GM21447 (cell line): Measurements from ENCODE around the gene RGL3.
"Not testable (repeated sequence)": the region's sequence is repeated elsewhere in the genome, so short reads cannot be mapped to it uniquely, and the experiment has no call there.

ENCODE experiments used
- ATAC-seq: cut with Tn5 transposase; IDR thresholded peaks from one replicate; pipeline ENCODE4 v1.9.1; 2021; ENCODE audit not compliant: unreplicated experiment

The RGL3 gene

DNA sequence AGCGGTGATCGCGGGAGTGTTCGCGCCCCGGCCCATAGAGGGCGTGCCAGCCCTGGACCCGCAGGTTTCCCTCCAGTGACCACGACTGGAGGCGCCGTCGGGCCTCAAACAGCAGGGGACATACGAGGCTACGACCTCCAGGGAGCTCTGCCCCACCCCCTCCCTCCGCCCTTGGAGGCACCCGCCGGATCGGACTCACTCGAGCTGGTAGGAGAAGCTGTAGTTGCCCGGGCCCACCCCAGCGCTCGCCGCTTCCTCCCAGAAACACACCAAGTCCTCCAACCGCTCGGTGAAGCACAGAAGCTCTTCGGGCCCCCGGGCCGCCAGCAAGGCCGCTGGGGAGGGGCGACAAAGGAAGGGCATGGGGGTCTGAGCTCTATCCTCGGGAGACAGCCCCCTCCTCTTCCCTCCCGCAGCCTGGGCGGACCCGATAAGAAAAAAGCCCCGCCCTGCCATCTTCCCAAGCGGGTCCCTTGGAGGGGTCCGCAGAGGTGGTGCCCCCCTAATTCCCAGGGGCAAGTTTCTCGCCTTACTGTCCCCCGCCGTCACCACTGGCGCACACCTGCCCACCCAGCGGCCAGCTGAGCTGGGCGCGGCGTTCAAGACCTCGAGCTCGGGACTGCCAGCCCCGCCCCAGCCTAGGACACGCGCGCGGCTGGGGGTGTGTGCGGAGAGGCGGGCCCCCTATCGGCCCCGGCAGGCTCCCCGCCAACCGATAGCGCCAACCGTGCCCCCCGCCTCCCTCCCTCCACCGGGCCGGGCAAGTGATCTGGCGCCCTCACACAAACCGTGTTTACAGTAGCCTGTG, 36.0 kb downstream of the RGL3 start:
- no peak for ATAC-seq

DNA sequence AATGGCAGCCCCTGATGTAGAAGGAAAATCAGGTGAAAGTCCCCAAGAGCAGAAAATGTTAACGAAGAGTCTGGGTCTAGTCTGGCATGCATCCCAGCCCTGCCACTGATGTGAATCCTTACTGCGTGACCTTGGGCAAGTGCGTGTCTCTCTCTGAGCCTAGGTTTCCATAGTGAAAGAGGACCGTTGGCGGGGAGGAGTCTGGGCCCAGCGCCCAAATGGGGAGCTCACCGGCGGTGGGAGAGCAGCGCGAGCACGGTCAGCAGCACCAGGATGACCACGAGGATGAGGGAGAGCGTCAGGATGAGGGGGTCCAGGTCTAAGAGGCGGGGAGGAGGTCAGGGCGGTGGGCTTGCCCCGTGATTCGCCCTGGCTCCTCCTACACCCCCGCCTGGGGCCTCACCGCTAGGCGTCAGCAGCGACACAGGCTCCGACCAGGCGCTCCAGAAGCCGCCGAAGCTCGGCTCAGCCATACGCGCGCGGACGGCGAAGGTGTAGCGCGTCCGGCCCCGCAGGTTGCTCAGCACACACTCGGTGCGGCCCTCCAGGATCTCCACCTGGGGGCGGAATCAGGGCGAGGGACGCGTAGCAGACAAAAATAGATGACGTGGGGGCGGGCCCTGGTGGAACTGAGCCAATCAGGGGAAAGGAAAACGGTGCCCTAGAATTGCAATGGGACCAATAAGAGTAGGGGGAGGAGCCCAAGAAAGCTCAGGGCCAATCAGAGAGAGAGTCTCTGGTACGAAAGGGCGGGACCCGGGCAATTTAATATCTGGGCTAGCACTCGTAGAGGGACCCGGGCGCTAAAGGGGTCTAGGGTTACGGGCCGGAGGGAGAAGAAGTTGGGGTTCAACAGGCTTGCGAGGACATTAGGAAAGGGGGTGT, 38.2 kb downstream of the RGL3 start:
- peak; percentile 74 for ATAC-seq

DNA sequence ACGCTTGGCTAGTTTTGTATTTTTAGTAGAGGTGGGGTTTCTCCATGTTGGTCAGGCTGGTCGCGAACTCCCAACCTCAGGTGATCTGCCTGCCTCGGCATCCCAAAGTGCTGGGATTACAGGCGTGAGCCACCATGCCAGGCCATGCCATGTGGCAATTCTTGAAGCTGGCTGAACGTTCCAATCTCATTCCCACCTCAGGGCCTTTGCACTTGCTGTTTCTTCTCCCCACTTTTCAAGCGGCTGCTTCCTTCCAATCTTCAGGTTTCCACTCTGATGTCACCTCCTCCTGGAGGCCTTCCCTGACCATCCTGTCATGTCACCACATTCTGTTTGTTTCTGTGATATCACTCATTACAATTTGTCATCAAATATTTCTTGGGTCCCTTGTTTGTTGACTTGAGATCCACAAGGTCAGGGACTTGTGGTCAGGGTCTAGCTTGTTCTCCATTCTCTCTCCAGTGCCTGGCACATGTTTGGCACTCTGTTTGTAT, 39.2 kb downstream of the RGL3 start:
- ATAC-seq, result no peak

DNA sequence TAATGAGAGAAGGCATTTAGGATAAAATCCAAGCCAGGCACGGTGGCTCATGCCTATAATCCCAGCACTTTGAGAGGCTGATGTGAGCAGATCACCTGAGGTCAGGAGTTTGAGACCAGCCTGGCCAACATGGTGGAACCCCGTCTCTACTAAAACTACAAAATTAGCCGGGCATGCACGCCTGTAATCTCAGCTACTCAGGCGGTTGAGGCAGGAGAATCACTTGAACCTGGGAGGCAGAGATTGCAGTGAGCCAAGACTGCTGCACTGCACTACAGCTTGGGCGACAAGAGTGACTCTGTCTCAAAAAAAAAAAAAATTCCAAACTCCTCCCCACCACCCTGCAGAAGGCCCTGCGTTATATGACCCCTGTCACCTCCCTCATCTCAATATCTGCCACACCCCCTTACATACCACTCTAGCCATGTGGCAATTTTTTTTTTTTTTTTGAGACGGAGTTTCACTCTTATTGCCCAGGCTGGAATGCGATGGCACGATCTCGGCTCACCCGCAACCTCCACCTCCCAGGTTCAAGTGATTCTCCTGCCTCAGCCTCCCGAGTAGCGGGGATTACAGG, 39.8 kb downstream of the RGL3 start:
- ATAC-seq, result not testable (repeated sequence)

DNA sequence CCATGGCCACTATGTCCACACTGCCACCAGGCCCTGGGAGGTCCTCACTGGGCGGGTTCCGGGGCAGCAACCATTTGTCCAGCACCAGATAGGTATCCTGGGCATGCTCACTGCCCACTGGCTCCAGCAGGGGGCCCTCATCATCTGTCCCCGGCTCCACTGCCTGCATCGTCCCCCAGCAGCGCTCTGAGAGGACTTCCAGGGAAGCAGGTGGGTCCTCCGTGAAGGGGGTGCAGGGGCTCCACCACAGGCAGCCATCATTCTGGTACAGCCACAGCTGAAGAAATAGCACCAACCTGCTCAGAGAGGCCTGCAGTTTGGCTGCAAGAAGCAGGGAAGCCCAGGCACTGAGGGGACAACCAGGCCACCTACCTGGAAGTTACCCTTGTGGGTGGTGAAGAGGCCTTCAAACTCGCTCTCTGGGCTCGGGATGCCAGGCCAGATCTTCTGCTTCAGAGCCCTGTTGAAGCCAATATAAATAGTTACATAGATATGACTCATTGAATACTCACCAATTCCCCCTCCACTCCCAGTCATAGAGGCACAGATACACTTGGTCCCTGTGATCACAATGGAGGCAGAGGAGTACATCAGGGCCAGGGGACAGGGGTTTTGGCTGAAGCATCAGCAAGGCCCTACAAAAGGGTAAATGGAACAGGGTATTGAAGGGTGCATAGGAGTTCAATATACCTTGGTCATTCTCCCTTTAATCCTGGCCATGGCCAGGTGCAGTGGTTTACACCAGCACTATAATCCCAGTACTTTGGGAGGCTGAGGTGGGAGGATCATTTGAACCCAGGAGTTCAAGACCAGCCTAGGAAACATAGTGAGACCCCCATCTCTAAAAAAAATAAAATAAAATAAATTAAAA, 40.6 kb downstream of the RGL3 start:
- no peak for ATAC-seq

DNA sequence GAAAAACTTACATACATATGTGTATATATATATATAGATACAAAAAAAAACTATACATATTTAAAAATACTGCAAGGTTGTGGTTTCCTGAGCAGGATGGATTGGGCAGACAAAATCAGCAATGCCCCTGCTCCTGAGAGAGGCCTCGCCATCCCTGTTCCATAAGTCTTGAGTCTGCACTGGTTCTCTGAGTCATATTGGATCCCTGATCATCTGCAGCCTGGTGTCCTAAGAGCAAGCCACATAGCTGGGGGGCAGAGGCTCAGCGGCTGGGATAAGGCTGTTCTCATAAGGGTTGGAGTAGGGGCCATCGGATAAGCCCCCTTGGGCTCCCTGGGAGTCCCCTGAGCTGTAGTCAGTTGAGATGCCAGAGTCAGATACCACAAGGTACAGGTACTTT, 41.4 kb downstream of the RGL3 start:
- no peak for ATAC-seq

DNA sequence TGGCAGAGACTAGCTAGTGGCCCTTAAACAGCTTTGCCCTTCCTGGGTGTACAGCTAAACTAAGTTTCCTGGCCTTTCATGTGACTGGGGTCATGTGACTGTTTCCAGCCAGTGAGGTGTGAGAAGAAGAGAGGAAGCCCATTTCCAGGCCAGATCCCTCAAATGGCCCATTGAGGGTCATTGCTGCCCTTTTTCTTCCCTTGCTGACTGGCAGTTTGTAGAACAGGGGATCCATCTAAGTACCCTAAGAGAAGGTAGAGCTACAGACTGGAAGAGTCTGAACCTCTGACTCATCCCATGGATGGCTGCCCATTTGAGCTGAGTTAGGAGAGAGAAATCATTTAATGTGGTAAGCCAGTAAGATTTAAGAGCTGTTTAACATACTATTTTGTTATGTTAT, 41.9 kb downstream of the RGL3 start:
- ATAC-seq, result no peak

DNA sequence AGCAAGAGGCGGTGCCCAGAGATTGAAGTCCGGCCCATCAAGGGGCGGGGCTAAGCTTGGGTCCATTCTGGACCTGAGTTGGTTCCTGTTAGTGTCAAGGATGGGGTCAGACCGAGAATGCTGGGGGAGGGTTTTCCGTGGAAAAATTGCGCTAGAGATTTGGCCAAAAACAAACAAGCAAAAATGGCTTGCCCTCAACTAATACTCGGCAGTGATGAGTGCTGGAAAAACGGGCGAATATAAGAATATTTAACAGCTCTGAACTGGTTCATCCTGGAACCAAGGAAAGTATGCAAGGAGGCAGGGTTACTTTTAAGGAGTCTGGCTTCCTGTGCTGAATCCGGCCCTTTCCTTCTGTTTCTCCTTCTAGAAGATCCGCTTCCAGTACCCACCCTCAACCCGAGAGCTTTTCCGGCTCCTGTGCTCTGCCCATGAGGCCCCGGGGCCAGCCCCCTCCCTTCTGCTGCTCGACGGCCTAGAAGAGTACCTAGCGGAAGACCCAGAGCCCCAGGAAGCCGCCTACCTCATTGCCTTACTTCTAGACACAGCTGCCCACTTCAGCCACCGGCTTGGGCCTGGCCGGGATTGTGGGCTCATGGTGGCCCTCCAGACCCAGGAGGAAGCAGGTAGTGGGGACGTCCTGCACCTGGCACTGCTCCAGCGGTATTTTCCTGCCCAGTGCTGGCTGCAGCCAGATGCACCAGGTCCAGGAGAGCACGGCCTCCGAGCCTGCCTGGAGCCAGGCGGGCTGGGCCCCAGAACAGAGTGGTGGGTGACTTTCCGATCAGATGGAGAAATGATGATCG, 43.8 kb downstream of the RGL3 start:
- ATAC-seq, result no peak

DNA sequence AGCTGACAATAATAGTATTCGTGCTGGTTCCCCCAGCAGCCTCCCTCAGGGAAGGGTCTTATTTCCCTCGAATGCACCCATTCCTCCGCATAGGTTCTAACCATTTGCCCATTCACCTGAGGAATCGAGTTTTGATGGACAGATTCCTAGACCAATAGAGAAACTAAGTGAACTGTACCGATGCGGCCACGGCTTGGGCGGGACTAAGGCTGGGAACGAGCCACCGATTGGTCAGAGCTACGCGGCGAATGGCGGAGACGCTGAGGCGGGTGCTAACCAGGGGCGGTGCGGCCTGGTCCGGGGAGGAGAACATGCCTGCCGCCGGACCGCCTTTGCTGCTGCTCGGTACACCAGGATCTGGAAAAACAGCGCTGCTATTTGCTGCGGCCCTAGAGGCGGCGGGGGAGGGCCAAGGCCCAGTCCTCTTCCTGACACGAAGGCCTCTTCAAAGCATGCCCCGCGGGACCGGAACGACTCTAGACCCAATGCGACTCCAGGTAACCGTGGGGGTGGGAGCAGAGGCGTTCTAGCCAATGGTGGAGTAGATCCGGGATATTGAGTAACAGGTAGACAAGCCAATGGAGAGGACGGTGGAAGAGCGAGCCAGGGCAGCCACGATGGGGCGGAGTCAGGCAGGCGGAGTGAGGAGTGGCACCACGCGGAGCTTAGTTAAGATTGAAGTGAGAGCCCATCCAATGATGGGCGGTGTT, 44.5 kb downstream of the RGL3 start, which contains the start of gene SWSAP1:
SWSAP1 (plus strand) TSS at position 234 of the 710 bp plus-strand sequence; CDS start at position 249, 15 bp downstream.
- peak; percentile 87 for ATAC-seq

DNA sequence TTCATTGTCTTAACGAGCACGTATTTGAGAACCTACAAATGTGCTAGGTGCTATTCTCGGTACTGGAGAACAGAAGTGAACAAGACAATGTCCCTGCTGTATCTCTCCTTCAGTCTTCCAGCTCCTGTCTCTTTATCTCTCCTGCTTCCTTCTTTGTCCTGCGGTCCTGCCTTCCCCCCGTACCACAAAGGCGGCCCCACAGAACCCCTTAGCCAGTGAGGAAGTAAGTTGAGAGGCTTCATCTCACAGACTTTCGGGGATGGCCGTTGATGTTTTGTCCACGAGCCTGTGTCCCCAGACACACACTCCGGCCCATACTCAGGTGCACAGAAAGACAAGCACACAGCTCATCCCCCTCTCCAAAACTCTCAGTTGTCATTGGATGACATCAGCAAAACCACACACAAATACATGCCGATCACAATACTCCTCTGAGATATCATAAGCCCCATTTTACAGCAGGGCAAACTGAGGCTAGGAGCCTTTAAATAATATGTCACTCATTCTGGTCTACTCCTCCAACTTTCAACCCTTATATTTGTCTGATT, 45.2 kb downstream of the RGL3 start:
- ATAC-seq, result no peak

DNA sequence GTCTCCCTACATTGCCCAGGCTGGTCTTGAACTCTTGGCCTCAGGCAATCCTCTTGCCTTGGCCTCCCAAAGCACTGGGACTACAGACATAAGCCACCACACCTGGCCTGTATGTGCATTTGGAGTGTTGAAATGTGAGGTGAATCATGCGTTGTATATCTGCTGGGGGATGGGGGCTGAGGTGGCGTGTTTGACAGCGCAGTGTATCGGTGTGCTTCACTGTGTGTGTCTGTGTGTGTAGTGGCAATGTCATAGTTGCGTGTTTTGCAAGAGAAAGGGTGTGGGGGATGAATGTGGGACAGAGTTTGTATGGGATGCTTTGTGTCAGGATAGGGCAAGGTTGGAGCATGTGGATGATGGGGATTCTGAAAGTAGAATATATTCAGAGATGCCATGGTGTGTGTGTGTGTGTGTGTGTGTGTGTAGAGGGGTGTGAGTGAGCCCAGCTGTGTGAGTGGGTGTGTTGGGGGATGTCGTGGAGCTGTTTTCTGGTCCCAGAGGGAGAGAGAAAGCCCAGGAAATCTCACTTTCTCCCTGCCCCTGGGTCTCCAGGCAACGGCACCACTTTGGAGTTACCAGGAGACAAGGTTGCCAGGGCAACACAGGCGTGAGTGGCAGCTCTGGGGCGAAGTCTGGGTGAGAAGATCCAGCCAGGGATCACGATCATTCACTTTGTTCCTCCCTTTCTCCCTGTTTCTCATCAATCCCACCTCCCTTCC, 45.8 kb downstream of the RGL3 start:
- no peak for ATAC-seq

DNA sequence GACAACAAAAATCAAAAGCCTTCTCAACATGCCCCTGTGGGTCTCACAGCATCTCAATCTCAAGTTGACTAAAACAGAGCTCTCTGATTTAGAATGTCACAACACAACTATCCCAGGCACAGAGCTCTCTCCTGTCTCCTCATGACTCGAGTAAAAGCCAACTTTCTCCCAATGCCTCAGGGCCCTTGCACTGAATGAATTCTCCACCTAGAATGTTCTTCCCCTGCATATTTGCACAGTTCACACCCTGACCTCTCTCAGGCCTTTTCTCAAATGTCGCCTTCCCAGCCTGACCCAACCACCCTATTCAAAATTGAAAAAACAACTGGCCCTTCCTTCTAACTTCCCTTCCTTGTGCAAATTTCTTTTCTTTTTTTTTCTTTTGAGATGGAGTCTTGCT, 48.4 kb downstream of the RGL3 start:
- ATAC-seq, result no peak

DNA sequence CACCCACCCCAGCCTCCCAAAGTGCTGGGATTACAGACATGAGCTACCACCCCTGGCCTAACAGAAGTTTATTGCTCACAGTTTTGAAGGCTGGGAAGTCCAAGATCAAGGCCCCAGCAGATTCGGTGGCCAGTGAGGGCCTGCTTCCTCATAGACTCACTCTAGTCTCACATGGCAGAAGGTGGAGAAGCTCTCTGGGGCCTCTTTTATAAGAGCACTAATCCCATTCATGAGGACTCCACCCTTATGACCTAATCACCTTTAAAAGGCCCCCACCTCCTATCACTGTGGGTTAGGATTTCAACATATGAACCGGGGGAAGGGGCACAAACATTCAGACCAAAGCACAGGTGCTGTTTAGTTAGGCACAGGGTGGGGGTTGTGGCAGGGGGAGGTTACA, 51.6 kb downstream of the RGL3 start:
- no peak for ATAC-seq

DNA sequence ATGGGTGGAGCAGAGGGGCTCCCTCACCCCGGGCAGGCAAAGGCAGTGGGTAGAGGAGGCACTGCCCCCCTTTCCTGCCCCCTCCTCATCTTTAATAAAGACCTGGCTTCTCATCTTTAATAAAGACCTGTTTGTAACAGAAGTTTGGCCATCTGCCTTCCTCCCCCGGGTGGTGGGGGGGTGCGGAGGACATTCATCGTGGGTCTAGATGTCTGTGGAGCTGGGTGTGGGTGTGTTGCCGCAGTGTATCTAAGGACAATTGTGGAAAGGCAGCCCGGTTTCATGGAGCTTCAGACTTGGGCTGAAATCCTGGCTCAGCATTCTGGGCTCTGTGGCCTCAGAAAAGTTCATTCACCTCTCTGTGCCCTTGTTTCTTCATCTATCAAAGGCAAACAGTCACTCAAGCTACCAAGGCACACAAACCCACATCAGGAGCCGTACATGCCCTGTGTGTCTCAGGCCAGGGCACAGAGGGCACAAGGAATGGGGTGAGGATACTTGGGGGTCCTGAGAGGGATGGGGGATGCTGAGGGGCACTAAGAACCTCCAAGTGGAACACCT, 53.5 kb downstream of the RGL3 start:
- no peak for ATAC-seq

DNA sequence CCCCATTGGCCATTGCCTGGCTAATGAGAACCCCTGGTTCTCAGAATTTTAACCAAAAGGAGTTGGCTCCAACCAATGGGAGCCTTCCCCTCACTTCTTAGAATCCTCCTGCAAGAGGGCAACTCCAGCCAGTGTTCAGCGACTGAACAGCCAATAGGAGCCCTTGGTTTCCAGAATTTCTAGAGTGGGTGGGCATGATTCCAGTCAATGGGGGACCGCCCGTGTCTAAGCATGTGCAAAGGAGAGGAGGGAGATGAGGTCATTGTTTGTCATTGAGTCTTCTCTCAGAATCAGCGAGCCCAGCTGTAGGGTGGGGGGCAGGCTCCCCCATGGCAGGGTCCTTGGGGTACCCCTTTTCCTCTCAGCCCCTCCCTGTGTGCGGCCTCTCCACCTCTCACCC, 54.2 kb downstream of the RGL3 start:
- ATAC-seq, result no peak

DNA sequence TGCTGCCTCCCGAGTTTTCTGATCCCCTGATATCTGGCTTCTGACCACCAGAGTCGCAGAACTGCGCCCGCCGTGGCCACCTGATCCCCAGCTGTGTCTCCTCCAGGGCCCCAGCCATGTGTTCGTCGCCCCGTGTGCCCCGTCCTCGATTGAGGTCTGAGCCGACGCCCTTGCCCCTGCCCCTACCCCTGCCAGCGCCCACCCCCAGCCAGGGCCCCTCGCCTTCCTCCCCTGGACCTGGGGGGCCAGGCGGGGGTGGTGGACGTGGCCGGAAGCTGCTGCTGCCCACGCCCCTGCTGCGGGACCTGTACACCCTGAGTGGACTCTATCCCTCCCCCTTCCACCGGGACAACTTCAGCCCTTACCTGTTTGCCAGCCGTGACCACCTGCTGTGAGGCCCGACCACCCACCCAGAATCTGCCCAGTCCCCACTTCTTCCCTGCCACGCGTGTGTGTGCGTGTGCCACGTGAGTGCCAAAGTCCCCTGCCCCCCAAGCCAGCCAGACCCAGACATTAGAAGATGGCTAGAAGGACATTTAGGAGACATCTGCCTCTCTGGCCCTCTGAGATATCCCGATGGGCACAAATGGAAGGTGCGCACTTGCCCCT, 54.7 kb downstream of the RGL3 start:
- ATAC-seq, result no peak

DNA sequence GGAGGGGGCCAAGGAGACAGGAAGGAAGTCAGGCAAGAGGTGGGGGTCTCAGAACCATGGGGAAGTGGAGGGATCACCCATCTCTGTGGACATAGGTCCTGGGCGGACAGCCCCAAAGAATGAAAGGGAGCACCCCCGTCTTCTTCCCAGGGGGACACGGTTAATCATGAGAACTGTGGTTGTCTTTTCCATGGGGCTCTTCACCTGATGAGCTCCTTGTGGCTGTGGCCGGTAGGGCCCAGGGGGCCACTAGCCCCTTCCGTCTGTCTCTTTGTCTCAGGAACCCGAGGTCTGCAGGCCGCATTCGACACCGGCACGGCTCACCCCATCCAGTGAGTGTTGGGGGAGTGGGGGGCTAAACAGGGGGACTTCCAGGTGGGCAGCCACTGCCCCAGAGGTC, 55.2 kb downstream of the RGL3 start:
- ATAC-seq, result no peak
